Neural progenitor cell (in vitro differentiated cells): ENCODE measurements around the gene LKAAEAR1. TPM values are rescaled to one million over a fixed set of nuclear protein-coding genes. Genes with fewer than 3 reads are reported as not detected.

Source experiments
- DNase-seq: peaks from one replicate; pipeline ENCODE4 v3.0.0-alpha.2; 2016; ENCODE audit warnings: low spot score
- H2AFZ ChIP-seq: fragments of 200-600 bp; sonication (generic); replicated peaks from 2 replicates; pipeline ENCODE4 v1.6.1; 2016; ENCODE audit warnings: antibody characterized with exemption
- H3F3A ChIP-seq: fragments of 200-600 bp; sonication (generic); 2 replicates; pipeline ENCODE4 v1.6.1; 2016; ENCODE audit warnings: antibody characterized with exemption, low read depth
- H3K27ac ChIP-seq: fragments of 200-600 bp; sonication (generic); 2 replicates; pipeline ENCODE4 v1.5.1; 2016; ENCODE audit warnings: mild to moderate bottlenecking
- H3K27me3 ChIP-seq: fragments of 200-600 bp; sonication (generic); 2 replicates; pipeline ENCODE4 v1.6.1; 2016; ENCODE audit warnings: mild to moderate bottlenecking, moderate library complexity
- H3K36me3 ChIP-seq: fragments of 200-600 bp; sonication (generic); 2 replicates; pipeline ENCODE4 v1.5.1; 2016
- H3K4me1 ChIP-seq: fragments of 200-600 bp; sonication (generic); 2 replicates; pipeline ENCODE4 v1.6.1; 2016; ENCODE audit warnings: mixed run types
- H3K4me2 ChIP-seq: fragments of 200-600 bp; sonication (generic); 2 replicates; pipeline ENCODE4 v1.6.1; 2016
- H3K4me3 ChIP-seq: fragments of 200-600 bp; sonication (generic); 2 replicates; pipeline ENCODE4 v1.5.1; 2016
- H3K79me2 ChIP-seq: fragments of 200-600 bp; sonication (generic); 2 replicates; pipeline ENCODE4 v1.6.1; 2016; ENCODE audit warnings: low read depth
- H3K9ac ChIP-seq: fragments of 200-600 bp; sonication (generic); 2 replicates; pipeline ENCODE4 v1.6.1; 2016
- H3K9me3 ChIP-seq: fragments of 200-600 bp; sonication (generic); 2 replicates; pipeline ENCODE4 v1.5.1; 2016; ENCODE audit warnings: low read depth
- H4K20me1 ChIP-seq: fragments of 200-600 bp; sonication (generic); 2 replicates; pipeline ENCODE4 v1.6.1; 2016; ENCODE audit warnings: low read depth
- H3K27ac Mint-ChIP-seq: 3 replicates; pipeline ENCODE4 v1.8.0; 2021; ENCODE audit warnings: mixed read lengths
- H3K27me3 Mint-ChIP-seq: 2 replicates; pipeline ENCODE4 v1.8.0; 2022; ENCODE audit warnings: low read depth, mild to moderate bottlenecking, inconsistent platforms, moderate library complexity, mixed read lengths; ENCODE audit not compliant: insufficient read depth
- H3K36me3 Mint-ChIP-seq: 3 replicates; pipeline ENCODE4 v1.8.0; 2021; ENCODE audit warnings: mixed read lengths
- H3K4me1 Mint-ChIP-seq: 3 replicates; pipeline ENCODE4 v1.8.0; 2021; ENCODE audit warnings: mixed read lengths
- H3K4me3 Mint-ChIP-seq: 3 replicates; pipeline ENCODE4 v1.8.0; 2021; ENCODE audit warnings: mild to moderate bottlenecking, moderate library complexity, mixed read lengths
- H3K9me3 Mint-ChIP-seq: 3 replicates; pipeline ENCODE4 v1.8.0; 2020; ENCODE audit warnings: mixed read lengths
- EZH2 ChIP-seq: fragments of 200-600 bp; sonication (generic); IDR thresholded peaks from 2 replicates; pipeline ENCODE4 v1.6.1; 2017; ENCODE audit warnings: antibody characterized with exemption, mild to moderate bottlenecking, moderate library complexity
- EZH2phosphoT487 ChIP-seq: fragments of 200-600 bp; sonication (generic); IDR thresholded peaks from 2 replicates; pipeline ENCODE4 v1.6.1; 2017; ENCODE audit warnings: antibody characterized with exemption
- total RNA-seq: library from RNA; depleted of rRNA; stranded (reverse); fragments of >200 nt; gene quantifications from 2 replicates; pipeline ENCODE4 v1.2.3, GENCODE V29; 2015; ENCODE audit warnings: low replicate concordance
- TF ChIP-seq, protein P1 (sequence below): fragments of 200-600 bp; sonication (generic); IDR thresholded peaks from 2 replicates; pipeline ENCODE4 v1.5.1; 2017; ENCODE audit warnings: antibody characterized with exemption, mild to moderate bottlenecking

Gene LKAAEAR1
- total RNA-seq, 1 donor from 2014 or later: not detected

DNA sequence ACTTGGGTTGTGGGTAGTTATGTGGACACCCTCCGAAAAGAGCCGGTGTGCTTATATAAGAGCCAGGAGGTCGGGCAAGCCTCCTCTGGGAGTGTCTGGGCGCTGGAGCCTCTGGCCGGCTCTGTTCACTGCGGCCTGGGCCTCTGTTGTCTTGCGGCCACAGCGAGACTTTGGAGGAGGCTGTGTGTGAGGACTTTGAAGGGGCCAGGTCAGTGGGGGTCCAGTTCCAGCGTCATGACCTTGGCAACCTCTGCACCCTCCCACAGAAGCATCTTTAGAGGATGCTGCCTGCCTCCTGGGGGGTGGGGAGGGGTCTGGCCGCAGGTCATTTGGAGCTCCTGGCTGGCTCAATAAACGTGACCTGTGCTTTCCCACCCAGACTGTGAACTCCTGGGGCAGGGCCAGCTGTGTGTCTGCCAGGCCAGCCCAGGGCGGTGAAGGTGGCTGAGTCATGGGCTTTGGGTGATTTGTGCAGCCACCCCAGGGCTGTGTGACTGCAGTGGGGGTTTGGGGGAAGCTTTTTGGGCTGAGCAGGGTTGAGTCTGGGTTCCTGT, 20.0 kb downstream of the LKAAEAR1 start:
- Histone ChIP-seq H3F3A (peaks cover 4% of the 10 kb centered on the region), H3K79me2 (peaks cover 9% of the 10 kb centered on the region), H3K27ac (no peak overlapping the region), H3K9me3 (no peaks in the 10 kb centered on the region), H3K4me3 (peak overlapping the region; percentile 99), H2AFZ (no peak overlapping the region), H3K36me3 (no peaks in the 10 kb centered on the region), H3K9ac (peak overlapping the region; percentile 14), H3K4me2 (peak overlapping the region; percentile 86), H4K20me1 (peaks cover 23% of the 10 kb centered on the region), H3K4me1 (peaks cover 7% of the 10 kb centered on the region), H3K27me3 (no peaks in the 10 kb centered on the region)
- H3K9me3 Mint-ChIP-seq: no peaks in the 10 kb centered on the region
- H3K36me3 Mint-ChIP-seq: no peaks in the 10 kb centered on the region
- H3K27me3 Mint-ChIP-seq: peaks cover 10% of the 10 kb centered on the region
- TF ChIP-seq, protein P1, sequence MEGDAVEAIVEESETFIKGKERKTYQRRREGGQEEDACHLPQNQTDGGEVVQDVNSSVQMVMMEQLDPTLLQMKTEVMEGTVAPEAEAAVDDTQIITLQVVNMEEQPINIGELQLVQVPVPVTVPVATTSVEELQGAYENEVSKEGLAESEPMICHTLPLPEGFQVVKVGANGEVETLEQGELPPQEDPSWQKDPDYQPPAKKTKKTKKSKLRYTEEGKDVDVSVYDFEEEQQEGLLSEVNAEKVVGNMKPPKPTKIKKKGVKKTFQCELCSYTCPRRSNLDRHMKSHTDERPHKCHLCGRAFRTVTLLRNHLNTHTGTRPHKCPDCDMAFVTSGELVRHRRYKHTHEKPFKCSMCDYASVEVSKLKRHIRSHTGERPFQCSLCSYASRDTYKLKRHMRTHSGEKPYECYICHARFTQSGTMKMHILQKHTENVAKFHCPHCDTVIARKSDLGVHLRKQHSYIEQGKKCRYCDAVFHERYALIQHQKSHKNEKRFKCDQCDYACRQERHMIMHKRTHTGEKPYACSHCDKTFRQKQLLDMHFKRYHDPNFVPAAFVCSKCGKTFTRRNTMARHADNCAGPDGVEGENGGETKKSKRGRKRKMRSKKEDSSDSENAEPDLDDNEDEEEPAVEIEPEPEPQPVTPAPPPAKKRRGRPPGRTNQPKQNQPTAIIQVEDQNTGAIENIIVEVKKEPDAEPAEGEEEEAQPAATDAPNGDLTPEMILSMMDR: no peak
- no peak for TF ChIP-seq EZH2phosphoT487
- no peak for TF ChIP-seq EZH2
- H3K27ac Mint-ChIP-seq: no peak overlapping the region
- peak overlapping the region; percentile 94 for H3K4me3 Mint-ChIP-seq
- no peak for DNase-seq
- peaks cover 25% of the 10 kb centered on the region for H3K4me1 Mint-ChIP-seq

- H3K9ac ChIP-seq: peak overlapping the region; percentile 14
Measured at GRCh38 chr20:64063389-64064144, 20.6 kb downstream of the LKAAEAR1 start.

DNA sequence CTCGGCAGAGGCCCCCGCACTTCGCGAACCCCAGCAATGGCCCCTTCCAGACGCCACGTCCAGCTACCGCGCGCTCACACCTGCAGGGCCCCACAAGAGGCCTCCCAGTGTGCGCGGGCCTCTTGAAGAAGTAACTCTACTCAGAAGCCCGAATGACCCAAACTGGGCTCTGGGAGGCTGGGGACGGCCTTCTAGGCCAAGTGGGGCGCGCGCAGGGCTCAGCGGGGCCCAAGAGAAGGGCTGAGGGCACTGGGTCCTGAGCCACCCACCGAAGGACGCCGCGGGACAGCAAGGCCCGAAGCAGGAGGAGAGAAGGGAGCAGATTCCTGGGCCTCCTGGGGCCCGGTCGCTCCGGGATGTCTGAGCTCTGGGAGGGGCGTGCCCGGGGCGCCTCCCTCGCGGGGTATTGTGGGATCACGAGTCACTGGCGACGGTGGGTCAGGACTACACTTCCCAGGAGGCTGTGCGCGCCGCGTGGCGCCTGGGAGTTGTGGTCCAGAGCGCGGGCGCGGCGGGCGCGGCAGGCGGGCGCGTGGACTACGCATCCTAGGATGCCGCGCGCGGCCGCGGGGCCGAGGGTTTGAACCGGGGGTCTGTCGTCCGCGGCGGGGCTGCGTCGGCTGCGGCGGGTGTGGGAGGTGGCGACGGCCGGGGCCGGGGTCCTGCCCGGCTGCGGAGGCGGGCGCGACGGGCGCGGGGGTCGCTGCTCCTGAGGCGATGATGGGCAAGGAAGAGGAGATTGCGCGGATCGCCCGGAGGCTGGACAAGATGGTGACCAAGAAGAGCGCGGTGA, 21.4 kb downstream of the LKAAEAR1 start, which contains the start of gene TCEA2:
TCEA2 (plus strand) TSS at position 603 of the 793 bp plus-strand sequence; CDS start at position 718, 115 bp downstream.
- peaks cover 25% of the 10 kb centered on the region for H3K4me1 Mint-ChIP-seq
- H3K9me3 Mint-ChIP-seq: no peaks in the 10 kb centered on the region
- Histone ChIP-seq H3K9ac (peak within 1 kb of the TSS; percentile 14), H3K9me3 (no peaks in the 10 kb centered on the region), H3K36me3 (no peaks in the 10 kb centered on the region), H3K4me2 (peak within 1 kb of the TSS; percentile 86), H3K4me3 (peak within 1 kb of the TSS; percentile 99), H4K20me1 (peaks cover 20% of the 10 kb centered on the region), H3K27ac (no peak within 1 kb of the TSS), H3F3A (peaks cover 4% of the 10 kb centered on the region), H3K4me1 (peaks cover 7% of the 10 kb centered on the region), H3K79me2 (peaks cover 9% of the 10 kb centered on the region), H3K27me3 (no peaks in the 10 kb centered on the region), H2AFZ (peak within 1 kb of the TSS; percentile 10)
- no peaks in the 10 kb centered on the region for H3K36me3 Mint-ChIP-seq
- H3K27me3 Mint-ChIP-seq: peaks cover 17% of the 10 kb centered on the region
- TF ChIP-seq EZH2 (no peak), EZH2phosphoT487 (no peak)
- TF ChIP-seq, protein P1: no peak
- DNase-seq: peak; percentile 96
- no peak within 1 kb of the TSS for H3K27ac Mint-ChIP-seq
- peak within 1 kb of the TSS; percentile 94 for H3K4me3 Mint-ChIP-seq

More at GRCh38 chr20:64063389-64064144, 20.6 kb downstream of the LKAAEAR1 start:
- Histone ChIP-seq H3K4me2 (peak overlapping the region; percentile 86), H3F3A (peaks cover 4% of the 10 kb centered on the region), H3K4me3 (peak overlapping the region; percentile 99), H3K79me2 (peaks cover 9% of the 10 kb centered on the region), H4K20me1 (peaks cover 20% of the 10 kb centered on the region), H3K4me1 (peaks cover 7% of the 10 kb centered on the region), H3K27me3 (no peaks in the 10 kb centered on the region), H3K36me3 (no peaks in the 10 kb centered on the region), H3K9me3 (no peaks in the 10 kb centered on the region), H3K27ac (no peak overlapping the region), H2AFZ (no peak overlapping the region)
- Mint-ChIP-seq H3K4me1 (peaks cover 25% of the 10 kb centered on the region), H3K4me3 (peak overlapping the region; percentile 94), H3K36me3 (no peaks in the 10 kb centered on the region), H3K27ac (no peak overlapping the region), H3K9me3 (no peaks in the 10 kb centered on the region), H3K27me3 (peaks cover 12% of the 10 kb centered on the region)
- peak; percentile 56 for DNase-seq
- no peak for TF ChIP-seq EZH2phosphoT487
- TF ChIP-seq, protein P1: no peak
- TF ChIP-seq EZH2: no peak
